Stimulated activated CD4-positive, alpha-beta T cell treated with anti-CD3 and anti-CD28 coated beads, Interleukin-15, amount 100 ng/mL, for 48 hours (primary cell): ENCODE measurements around the gene THRB.

Experiments used
- DNase-seq, 2 donors: peaks; one replicate each; pipeline ENCODE4 v3.0.0-alpha.2; 2020; ENCODE audit warnings: low read depth in 2 of 2

THRB gene

DNA sequence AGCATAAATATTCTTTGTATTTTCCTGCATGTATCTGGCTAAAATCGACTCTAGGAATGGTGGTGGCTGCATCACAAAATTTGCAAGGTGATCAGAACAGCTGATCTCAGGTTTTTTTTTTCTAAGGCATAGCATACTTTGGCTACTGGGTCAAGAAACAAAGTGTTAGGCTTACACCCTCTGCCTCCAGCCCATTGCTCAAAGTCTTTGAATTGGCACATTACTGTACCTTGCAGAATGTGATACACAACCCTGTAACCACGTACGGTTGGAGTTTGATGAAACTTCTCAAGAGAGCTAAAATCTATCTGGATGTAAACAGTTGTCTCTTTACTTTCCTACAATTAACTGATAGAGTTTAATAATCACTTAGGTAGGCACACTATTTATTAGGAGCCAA is 188.1 kb downstream of the THRB start:
- DNase-seq, result no peak

DNA sequence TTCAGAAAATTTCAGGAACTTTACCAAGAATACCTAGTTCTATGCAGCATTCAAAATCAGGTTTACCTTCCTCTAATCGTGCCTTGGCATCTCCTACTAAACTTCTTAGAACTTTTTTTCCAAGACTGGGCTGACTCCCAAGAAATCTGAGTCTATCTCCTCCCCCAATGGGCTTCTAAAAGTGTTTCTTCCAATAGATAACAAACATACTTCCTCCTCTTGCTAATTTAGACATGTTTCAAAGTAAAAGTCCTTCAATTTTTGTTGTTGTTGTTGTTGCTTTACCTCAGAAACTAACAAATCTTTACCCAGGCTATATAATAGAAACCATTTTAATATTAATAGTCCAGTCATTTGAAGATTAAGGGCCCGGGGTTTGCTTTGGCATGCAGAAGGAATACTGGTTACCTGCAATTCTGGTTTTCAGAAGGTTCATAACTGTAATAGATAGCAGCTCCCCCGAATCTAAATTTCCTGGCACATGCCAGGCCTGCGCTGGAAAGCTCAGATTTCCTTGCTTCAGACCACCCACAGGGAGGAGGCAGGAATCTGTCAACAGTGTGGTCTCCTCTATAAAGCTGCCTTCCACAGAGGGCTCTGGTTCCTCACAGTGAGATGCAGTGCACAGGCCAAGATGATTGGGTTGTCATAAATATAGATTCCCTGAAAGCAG is 188.7 kb downstream of the THRB start:
- no peak for DNase-seq

DNA sequence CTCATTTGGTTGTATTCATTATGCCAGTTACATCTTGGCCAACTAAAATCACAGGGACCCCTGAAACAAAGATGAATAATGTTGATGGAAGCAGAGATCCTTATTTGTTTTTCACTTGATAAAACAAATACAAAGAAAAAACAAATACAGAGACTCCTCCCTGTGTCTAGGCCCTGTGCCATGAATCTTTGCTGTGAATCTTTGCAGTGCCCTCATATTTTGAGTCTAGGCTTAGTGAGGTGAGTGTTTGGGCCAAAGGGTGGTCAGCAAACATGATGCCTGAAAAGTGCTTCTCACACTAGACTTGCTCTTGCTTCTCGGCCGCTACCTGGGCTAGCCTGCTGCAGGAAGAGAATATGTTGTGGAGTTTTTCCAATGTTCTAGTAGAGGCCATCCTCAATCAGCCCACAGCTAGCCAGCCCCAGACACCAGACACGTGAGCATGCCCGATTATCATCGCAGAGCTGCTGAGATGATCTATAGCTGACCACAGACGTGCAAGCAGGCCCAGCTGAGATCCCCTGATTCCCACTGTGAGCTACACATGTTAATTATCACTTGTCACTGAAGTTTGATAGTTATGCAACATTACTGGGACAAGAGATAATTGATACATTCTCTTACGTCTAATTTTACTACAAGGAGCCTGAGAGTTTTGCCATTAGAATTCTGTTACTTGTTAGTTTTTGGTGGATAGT is 191.4 kb downstream of the THRB start:
- DNase-seq, result no peak

DNA sequence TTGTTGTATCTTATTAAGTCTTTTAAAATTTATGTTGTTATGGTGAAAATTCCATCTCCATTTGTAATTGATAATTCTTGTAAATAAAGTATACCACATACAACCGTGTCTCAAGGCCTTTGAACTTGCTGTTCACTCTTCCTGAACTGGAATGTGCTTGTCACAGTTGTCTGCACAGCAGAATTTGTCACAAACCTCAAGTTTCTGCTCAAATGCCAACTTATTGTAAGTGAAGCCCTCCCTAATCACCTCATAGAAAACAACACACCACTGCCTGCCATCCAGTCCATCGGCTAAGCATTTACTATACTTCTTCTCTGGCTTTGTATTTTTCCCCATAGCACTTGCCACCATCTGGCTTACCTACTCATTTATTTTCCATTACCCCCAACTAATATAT is 192.3 kb downstream of the THRB start:
- no peak for DNase-seq

DNA sequence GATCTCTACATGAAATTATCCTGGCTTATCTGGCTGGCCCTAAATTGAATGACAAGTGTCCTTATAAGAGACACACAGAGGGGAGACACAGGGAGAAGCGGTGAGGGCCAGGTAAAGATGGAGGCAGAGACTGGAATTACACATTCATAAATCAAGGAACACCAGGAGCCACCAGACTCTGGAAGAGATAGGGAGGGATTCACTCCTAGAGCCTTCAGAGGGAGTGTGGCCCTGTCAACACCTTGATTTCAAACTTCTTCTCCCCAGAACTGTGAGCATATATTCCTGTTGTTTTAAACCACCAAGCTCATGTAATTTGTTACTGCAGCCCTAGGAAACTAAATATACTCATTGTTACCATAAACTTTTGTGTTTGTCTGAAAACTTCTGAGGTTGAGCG is 193.7 kb downstream of the THRB start:
- no peak for DNase-seq

DNA sequence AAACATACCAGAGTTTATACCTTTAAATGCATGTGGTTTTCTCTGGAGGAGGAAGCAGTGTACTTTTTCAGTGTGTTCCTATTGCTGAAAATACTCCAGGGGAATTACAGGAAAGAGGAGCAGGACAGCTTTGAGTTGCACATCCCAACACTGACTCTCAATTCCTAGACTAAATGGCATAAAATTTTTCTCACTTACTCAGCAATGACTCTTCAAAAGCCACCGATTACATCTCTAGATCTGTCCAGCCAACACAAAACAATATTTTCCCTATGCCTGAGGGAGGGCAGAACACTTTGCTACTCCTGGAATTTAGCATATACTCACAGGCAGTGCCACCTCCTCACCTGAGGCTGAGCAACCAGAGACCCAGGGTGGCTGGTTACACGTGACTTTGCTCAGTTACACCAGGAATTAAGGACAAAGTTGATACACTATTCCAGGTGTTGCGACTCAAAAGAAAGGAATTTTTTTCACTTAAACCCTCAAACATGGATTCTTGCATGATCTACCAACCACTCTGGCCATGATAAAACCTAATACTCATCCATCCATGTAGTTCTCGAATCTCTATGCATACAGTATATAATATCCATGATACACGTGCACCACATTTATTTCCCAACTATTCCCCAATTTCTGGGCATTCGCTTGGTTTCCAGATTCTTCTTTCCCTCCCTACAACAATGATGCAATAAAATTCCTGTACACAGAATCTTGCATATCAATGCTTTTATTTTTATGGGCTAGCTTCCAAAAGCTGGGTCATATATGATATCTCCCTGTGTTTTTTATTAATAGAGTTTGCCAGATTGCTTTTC is 194.6 kb downstream of the THRB start:
- no peak for DNase-seq

DNA sequence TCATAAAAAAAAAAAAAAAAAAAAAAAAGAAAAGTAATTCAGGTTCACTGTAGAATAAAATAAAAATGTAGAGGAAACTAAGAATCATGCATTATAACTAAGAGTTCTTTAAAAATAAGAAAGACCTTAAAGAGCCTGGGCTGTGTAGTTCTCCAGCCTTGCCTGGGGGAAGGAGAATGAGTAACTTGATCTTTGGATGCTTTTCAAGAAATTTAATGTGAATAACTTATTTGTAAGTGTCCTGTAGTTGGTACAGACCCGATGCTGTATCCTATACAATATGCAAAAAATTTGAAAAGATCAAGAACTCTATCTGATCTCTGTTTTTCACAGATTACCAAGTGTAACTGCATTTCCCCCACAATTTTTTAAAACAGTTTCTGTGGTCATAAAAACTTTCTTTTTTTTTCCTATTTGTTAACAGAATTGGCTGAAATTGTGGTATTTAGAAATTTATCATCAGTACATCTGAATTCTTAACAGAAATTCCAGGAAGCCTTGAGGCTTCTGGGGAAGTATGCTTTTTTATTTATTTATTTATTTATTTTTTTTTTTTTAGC is 195.3 kb downstream of the THRB start:
- no peak for DNase-seq

DNA sequence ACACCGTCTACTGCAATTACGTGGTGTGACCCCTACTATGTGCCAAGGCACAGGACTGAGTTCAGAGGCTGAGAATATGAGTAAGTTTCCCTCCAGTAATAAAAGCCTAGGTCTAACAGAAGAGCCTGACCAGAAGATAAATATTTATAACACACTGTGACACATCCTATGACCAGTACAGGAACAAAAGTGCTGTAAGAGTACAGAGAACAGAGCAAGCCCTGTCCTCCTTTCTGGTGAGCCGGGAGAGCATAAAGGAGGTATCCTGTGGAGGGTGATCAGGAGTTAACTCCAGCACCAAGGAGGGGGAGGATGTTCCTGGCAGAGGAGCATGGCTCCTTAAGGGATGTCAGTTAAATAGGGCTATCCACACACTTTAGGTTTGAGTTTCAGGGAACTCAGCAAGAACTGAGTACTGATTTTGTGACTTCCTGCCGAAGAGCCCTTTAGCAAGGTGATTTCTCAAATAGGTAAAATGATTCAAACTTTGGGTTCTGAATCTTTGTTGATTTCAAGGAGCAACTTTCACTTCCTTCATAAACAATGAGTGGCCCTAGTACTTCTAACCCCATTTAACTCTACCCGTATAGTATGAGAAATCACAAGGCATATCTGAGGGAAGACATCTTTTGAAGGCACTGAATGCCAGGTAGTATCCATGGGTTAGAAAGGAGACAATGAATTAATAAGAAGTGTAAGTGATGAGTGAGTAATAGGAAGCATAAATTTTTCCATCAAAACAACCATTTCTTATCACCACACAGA is 198.0 kb downstream of the THRB start:
- no peak for DNase-seq

DNA sequence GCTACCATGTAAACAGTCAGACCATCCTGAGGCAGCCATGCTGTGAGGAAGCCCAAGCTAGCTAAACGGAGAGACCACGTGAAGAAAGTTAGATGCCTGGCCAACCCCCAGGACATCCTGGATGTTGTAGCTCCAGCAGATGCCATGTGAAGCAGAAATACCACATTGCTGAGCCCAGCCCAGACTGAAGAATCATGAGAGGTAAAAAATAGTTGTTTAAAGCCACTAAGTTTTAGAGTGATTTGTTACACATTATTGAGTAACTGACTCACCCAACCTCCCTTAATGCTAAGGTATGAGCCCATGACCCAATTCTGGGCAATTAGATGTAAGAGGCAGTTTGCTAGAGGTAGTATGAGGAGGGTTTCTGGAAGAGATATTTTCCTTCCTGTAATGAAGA is 200.5 kb downstream of the THRB start:
- DNase-seq, result no peak

DNA sequence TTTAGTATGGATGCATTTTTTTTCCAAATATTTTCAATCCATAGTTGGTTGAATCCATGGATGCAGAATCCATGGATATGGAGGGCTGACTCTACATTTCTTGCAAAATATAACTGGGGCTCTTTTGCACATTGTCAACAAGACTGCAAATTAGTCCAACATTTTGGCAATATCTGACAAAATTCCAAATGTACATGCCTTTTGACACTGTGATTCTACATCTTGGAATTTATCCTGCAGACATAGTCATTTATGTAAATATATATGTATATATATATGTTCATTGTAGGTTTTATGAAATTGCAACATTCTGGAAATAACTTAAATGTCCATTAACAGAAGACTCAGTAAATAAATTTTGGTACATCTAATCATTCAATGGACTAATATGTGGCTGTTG is 203.0 kb downstream of the THRB start:
- no peak for DNase-seq

DNA sequence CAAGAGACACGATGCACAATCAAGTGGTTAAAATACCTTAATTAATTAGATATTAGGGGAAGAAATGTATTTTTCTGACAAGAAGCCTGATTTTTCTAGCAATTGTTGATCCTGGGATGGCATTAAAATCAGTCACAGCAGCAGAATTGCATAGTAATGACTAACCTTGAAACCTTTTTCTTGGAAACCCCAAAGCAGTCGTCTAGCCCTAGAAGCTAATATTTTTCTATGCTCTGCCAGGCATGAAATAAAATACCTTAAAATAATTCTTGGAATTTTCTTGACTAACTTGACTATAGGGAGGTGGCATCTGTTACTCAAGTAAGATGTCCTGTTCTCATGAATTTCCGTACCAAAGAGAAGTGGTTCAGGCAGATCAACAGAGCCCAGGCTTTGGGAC is 204.1 kb downstream of the THRB start:
- no peak for DNase-seq

DNA sequence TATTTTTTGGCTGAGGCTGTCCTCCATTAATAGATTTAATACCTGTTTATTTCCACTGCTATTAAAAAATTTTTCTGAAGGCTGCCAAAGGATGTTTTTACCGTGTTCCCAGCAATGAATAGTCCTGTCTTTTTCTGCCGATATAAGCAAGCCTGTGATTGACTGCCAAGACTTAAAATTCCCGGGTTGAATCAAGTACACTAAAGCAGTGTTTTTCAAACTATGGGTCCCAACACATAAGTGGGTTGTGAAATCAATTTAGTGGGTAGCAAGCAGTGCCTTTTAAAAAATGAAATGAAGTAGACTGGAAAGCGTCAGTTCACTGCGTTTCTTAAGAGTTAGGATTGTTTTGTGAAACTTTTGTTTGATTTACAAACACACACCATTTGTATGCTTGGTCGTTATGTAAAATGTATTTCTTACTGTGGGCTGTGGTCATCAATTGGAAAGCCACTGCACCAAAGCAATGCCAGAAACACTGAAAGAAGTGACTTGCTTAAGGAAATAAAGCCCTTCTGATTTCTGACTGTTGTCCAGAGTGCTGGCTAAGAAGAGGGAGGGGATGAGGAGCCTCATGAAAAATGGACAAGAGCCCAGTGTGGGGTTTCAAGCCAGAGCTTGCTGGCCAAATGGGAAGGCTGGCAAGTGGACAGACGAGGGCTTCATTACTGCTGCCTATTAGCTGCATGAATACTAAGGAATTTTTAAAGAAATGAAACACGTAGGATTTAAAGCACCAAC is 206.0 kb downstream of the THRB start:
- DNase-seq, result no peak

DNA sequence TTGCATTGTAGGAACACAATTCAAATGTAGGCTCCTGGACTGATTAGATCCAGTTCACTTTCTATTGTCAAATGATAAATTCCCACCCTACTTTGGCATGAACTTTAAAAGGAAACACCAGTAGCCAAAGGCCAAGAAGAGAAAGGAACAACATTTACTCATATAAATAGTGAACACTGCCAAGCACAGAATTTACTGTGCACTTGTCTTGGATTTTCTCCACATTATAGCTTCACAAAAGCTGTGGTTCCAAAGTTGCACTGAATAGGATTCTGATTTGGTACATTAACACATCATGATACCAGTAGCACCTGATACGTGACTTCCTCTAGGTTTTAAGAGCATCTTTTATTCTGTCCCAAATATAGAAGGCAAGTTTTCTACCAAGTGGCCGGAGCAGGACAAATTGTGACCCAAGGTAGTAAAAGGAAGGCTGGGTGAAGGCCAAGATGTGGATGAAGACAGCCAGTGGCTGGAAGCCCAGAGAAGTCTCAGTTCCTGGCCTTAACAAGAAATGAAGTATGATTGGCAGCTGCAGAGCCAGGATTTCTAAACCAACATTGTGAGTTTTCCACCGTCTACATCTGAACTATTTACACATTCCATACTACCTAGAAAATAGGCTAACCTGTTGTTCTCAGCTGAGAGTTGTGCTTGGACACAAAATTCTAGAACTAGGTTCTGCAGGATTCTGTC is 206.7 kb downstream of the THRB start:
- DNase-seq, result no peak

DNA sequence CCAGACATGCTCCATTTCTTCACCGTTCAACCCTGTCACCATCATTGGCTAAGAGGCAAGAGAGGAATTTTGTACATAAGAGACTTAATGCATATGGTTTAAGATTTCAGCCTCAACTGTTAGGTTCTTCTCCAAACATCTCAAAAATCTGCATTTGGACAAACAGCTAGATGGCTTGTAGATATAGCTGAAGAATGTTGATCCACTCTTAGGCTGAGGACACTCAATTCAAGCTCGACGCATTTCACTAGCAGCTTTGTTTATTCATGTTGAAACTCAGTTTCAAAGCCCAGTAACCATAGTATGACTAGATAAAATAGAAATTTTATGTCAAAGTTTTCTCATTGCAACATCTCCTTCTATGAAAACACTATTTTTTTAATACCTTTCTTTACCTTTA is 208.2 kb downstream of the THRB start:
- DNase-seq, result no peak

DNA sequence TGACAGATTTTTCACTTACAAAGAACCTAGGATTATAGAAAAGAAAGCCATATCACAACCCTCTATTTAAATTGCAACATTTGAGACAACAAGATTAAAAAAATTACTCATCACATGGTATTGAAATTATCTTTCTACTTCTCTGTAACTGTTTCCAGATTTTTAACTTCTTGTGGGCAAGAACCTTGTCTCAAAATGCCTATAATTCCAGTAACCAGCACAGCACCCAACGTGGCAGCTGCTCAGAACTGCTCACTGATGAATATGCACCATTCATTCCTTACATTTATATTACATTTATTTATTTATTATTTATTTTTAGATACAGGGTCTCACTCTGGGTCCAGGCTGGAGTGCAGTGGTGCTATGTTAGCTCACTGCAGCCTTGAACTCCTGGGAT is 216.1 kb downstream of the THRB start:
- DNase-seq, result no peak

DNA sequence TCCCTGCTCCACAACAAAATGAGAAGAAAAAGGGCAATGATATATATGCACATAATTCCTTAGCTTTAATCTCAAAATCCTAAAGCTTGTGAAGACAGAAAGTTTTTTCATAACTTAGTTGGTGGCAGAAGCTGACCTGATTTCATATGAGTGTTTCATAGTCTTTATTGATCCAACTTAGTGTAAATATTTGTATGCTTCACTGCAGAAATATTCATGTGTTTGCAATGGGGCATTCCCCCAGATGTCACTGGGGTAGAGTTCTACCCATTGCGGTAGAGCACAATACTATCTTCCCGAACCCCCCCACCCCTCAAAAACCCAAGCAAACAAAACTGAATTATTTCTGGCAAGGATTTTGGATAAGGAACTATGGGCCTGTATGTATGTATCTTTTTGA is 221.2 kb downstream of the THRB start:
- DNase-seq, result no peak

DNA sequence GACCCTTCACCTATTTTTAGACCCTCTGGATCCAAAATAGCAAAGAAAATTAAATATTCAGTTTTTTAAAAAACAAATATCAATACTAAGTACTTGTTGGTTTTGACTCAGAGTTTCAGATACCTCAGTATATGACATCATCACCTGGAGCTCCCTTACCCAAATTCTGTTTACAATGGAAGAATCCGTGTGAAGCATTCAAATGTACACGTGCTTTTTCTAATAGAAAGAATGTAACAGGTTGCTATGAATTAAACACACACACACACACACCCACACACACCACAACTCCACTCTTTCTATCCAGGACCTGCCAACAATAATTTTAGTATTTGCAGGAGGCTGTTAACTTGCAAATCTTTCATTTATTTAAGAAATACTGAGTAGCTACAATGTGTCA is 221.8 kb downstream of the THRB start:
- DNase-seq, result no peak

DNA sequence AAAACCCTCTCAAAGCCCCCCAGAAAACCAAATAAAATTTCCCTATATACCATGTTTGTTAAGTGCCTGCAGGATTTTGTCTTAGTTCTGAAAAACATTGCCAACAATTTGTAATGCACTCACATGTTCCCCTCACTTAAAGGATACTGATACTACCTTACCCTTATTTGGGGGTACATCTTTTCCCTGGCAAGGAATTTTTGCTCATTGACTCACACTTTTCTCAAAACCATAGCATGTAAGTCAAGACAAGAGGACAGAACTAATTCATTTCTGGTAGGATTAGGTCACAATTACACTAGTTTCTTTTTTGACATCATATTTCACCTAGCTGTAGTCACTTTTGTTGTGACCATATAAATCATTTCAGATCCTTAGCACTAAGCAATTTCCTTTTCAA is 222.2 kb downstream of the THRB start:
- no peak for DNase-seq

DNA sequence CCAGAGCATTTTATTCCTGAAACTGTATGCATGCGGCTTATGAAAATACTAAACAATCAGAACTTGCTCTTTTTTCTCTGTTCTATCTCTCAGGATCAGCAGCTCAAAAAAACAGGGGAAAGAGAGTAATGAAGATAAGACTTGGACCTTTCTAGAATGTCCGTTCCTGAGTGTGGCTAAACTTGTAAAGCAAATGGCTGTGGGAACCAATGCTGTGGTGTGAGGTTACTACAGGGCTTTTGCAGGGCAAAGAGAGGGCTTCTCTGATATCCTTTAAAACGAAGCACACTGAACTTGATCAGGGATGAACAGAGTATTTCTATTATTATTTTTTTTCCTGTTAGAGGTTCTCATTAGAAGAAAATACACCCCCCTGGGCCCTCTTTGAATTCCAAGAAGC is 223.4 kb downstream of the THRB start:
- DNase-seq, result no peak

DNA sequence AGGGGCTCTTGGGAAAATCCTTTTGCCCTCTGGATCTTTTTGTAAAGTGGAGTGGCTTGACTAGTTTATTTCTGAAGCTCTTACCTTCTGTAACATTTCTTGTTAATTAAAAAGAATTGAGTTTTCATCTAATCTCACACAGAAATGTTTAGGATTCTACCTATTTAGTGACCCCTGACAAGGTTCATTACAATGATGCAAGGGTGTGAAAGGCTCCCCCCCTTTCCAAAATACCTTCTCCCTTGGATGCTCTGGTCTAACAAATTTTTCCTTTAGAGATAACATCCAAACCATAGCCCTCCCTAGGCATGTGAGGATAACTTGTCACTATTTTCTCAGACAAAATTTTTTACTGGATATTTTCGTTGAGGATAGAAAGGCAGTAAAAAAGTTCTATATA is 223.9 kb downstream of the THRB start:
- no peak for DNase-seq
